ENCODE measurements around the gene SLC24A3. TPM values are rescaled to one million over a fixed set of nuclear protein-coding genes. Genes with fewer than 3 reads are reported as not detected.

The SLC24A3 gene
- total and polyA plus RNA-seq, 2 of the 13 experiments (the other 11 are each of a cell fraction or from before 2014, with no cell fraction given) = not detected

- Histone ChIP-seq H4K20me1 (ENCODE audit: insufficient read depth, low read length) (no peaks in the 10 kb centered on the region), H2AFZ (ENCODE audit: low read length) (no peak overlapping the region), H3K27ac (ENCODE audit: extremely low read length, insufficient read depth, low read length) (no peak overlapping the region), H3K27me3 (ENCODE audit: control insufficient read depth in 1 of 2, insufficient read depth in 2 of 2, low read length in 2 of 2) (peaks cover 0 to 7% of the 10 kb centered on the region in 2 experiments; a peak in 1 of 5 replicates), H3K4me1 (ENCODE audit: insufficient read depth, low read length) (no peaks in the 10 kb centered on the region), H3K9ac (ENCODE audit: insufficient read depth, low read depth, low read length) (no peak overlapping the region), H3K9me3 (ENCODE audit: low read length) (no peaks in the 10 kb centered on the region), H3K79me2 (ENCODE audit: insufficient read depth, low read length) (no peaks in the 10 kb centered on the region), H3K4me3 (replicated peaks in 1 of 3; ENCODE audit: insufficient read depth in 1 of 3, low read depth in 2 of 3, low read length in 3 of 3) (no peak overlapping the region), H3K4me2 (ENCODE audit: low read depth, low read length) (no peak overlapping the region), H3K36me3 (replicated peaks in 1 of 2; ENCODE audit: control insufficient read depth in 1 of 2, insufficient read depth in 2 of 2, low read length in 2 of 2) (no peaks in the 10 kb centered on the region)
- no peak for TF ChIP-seq ZNF777 (CRISPR knock-in tag; IDR thresholded peaks at IDR 0.05)
- TF ChIP-seq MXD1 (CRISPR knock-in tag; IDR thresholded peaks at IDR 0.05) = no peak
- no peak for ATAC-seq
- no TSS peak for BruUV-seq (replicated peaks)
- in situ Hi-C loops (cut with HindIII; ENCODE audit: extremely low pct_ligation_motif_present, low pct_unique_long_range_greater_than_20kb) = no loop called here
- FAIRE-seq = no peak
- POLR2A ChIA-PET = no interaction called here
- DNase-seq (ENCODE audit: low spot score) = no peak
- CTCF ChIA-PET (ENCODE audit: low intra/inter-chr PET ratio, low total read pairs) = no interaction called here
- intact Hi-C loops (cut with micrococcal nuclease; ENCODE audit: unreplicated experiment) = no loop called here
- 25% methylated on average over 6 of the region's 6 CpGs for WGBS (ENCODE audit: low lambda C conversion rate)
These were observed 60.7 kb downstream of the SLC24A3 start for GRCh38 chr20:19272976-19273654.

GRCh38 chr20:19274001-19274400 is 61.6 kb downstream of the SLC24A3 start:
- WGBS (ENCODE audit: low lambda C conversion rate) = 48% methylated on average over 5 of the region's 5 CpGs
- Histone ChIP-seq H3K9me3 (ENCODE audit: low read length) (no peaks in the 10 kb centered on the region), H3K79me2 (ENCODE audit: insufficient read depth, low read length) (no peaks in the 10 kb centered on the region), H3K4me2 (ENCODE audit: low read depth, low read length) (no peak overlapping the region), H3K27me3 (ENCODE audit: control insufficient read depth in 1 of 2, insufficient read depth in 2 of 2, low read length in 2 of 2) (peaks cover 0 to 7% of the 10 kb centered on the region in 2 experiments; a peak in 1 of 5 replicates), H3K27ac (ENCODE audit: extremely low read length, insufficient read depth, low read length) (no peak overlapping the region), H3K9ac (ENCODE audit: insufficient read depth, low read depth, low read length) (no peak overlapping the region), H3K4me3 (replicated peaks in 1 of 3; ENCODE audit: insufficient read depth in 1 of 3, low read depth in 2 of 3, low read length in 3 of 3) (no peak overlapping the region), H4K20me1 (ENCODE audit: insufficient read depth, low read length) (no peaks in the 10 kb centered on the region), H3K36me3 (replicated peaks in 1 of 2; ENCODE audit: control insufficient read depth in 1 of 2, insufficient read depth in 2 of 2, low read length in 2 of 2) (no peaks in the 10 kb centered on the region), H2AFZ (ENCODE audit: low read length) (no peak overlapping the region), H3K4me1 (ENCODE audit: insufficient read depth, low read length) (no peaks in the 10 kb centered on the region)
- FAIRE-seq (no peak), ATAC-seq (no peak), DNase-seq (ENCODE audit: low spot score) (no peak)
- ChIA-PET CTCF (ENCODE audit: low intra/inter-chr PET ratio, low total read pairs) (no interaction called here), POLR2A (no interaction called here)
- intact Hi-C loops (cut with micrococcal nuclease; ENCODE audit: unreplicated experiment) = no loop called here
- BruUV-seq (replicated peaks) = no TSS peak
- in situ Hi-C loops (cut with HindIII; ENCODE audit: extremely low pct_ligation_motif_present, low pct_unique_long_range_greater_than_20kb) = no loop called here
- TF ChIP-seq TAF1 (CRISPR knock-in tag; IDR thresholded peaks at IDR 0.05) = no peak
- TF ChIP-seq ZBED4 (CRISPR knock-in tag; IDR thresholded peaks at IDR 0.05; ENCODE audit: borderline replicate concordance) = no peak
- TF ChIP-seq HMGXB4 (CRISPR knock-in tag; IDR thresholded peaks at IDR 0.05; ENCODE audit: borderline replicate concordance in 1 of 2, low read depth in 1 of 2) = no peak
- no peak for TF ChIP-seq ZBTB8A (CRISPR knock-in tag; IDR thresholded peaks at IDR 0.05; ENCODE audit: borderline replicate concordance, low read depth)
- TF ChIP-seq ZNF749 (CRISPR knock-in tag; IDR thresholded peaks at IDR 0.05; ENCODE audit: borderline replicate concordance) = no peak
- no peak for TF ChIP-seq ZKSCAN5 (CRISPR knock-in tag; IDR thresholded peaks at IDR 0.05)
- TF ChIP-seq ZSCAN30 (CRISPR knock-in tag; IDR thresholded peaks at IDR 0.05) = no peak
